ENCODE results near the gene TP63.
"Not testable (repeated sequence)": the region's sequence is repeated elsewhere in the genome, so short reads cannot be mapped to it uniquely, and the experiment has no call there.

TP63 gene

GRCh38 chr3:189748046-189748445, 116.9 kb downstream of the TP63 start:
- Histone ChIP-seq H3K27ac (ENCODE audit: low read depth, low read length, poor library complexity, severe bottlenecking) (no peak overlapping the region), H3K27me3 (ENCODE audit: insufficient read depth, low read length) (no peaks in the 10 kb centered on the region), H3K4me3 (ENCODE audit: low read depth, low read length, poor library complexity, severe bottlenecking) (no peak overlapping the region), H4K20me1 (ENCODE audit: insufficient read depth, low read length) (no peaks in the 10 kb centered on the region), H3K9ac (ENCODE audit: low read length) (no peak overlapping the region), H3K9me3 (ENCODE audit: low read length) (no peaks in the 10 kb centered on the region), H2AFZ (ENCODE audit: low read length) (no peak overlapping the region), H3K36me3 (ENCODE audit: insufficient read depth, low read length) (peaks cover 9% of the 10 kb centered on the region; the same call in 1 of the 2 replicates), H3K4me1 (ENCODE audit: insufficient read depth, low read length, severe bottlenecking) (no peaks in the 10 kb centered on the region), H3F3A (ENCODE audit: insufficient read depth, low read length) (no peaks in the 10 kb centered on the region), H3K9me2 (ENCODE audit: low read depth, low read length) (no peaks in the 10 kb centered on the region), H3K79me2 (ENCODE audit: insufficient read depth, low read length) (no peaks in the 10 kb centered on the region), H3K4me2 (ENCODE audit: low read length) (no peak overlapping the region)
- no peak for TF ChIP-seq CTCF (IDR thresholded peaks at IDR 0.05; ENCODE audit: low read length)
- TF ChIP-seq EZH2 (IDR thresholded peaks at IDR 0.05; ENCODE audit: borderline replicate concordance, low read length) = no peak

DNA sequence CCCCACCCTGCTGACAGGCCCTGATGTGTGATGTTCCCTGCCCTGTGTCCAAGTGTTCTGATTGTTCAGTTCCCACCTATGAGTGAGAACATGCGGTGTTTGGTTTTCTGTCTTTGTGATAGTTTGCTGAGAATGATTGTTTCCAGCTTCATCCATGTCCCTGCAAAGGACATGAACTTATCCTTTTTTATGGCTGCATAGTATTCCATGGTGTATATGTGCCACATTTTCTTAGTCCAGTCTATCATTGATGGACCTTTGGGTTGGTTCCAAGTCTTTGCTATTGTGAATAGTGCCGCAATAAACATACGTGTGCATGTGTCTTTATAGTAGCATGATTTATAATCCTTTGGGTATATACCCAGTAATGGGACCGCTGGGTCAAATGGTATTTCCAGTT, 119.8 kb downstream of the TP63 start:
- not testable (repeated sequence) for H2AFZ ChIP-seq (ENCODE audit: low read length); H3K4me3 ChIP-seq (ENCODE audit: low read depth, low read length, poor library complexity, severe bottlenecking); H4K20me1 ChIP-seq (ENCODE audit: insufficient read depth, low read length); H3K79me2 ChIP-seq (ENCODE audit: insufficient read depth, low read length); H3F3A ChIP-seq (ENCODE audit: insufficient read depth, low read length); H3K27me3 ChIP-seq (ENCODE audit: insufficient read depth, low read length); H3K9me2 ChIP-seq (ENCODE audit: low read depth, low read length); H3K4me1 ChIP-seq (ENCODE audit: insufficient read depth, low read length, severe bottlenecking); H3K27ac ChIP-seq (ENCODE audit: low read depth, low read length, poor library complexity, severe bottlenecking); H3K9ac ChIP-seq (ENCODE audit: low read length); H3K9me3 ChIP-seq (ENCODE audit: low read length); H3K4me2 ChIP-seq (ENCODE audit: low read length); H3K36me3 ChIP-seq (ENCODE audit: insufficient read depth, low read length)

DNA sequence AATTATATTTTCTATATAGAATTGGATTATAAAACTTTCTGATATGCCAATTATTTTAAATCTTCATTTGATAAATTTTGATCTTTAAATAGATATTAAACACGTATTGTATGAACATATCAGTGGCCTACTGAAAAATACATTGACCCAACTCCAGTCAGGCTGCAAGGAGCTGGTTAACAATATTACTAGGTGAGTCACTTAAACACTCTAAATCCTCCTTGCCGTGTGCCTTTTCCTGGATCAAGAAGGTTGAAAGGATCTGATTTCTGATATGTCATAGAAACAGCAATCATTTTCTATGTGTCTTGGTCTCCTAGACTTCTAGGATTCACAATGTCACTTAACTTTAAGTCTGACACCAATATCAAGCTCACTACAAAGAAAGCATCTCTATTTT, 123.2 kb downstream of the TP63 start:
- no peak overlapping the region for H3K4me3 ChIP-seq (ENCODE audit: low read depth, low read length, poor library complexity, severe bottlenecking)
- no peaks in the 10 kb centered on the region for H3K4me1 ChIP-seq (ENCODE audit: insufficient read depth, low read length, severe bottlenecking)
- no peak overlapping the region for H3K27ac ChIP-seq (ENCODE audit: low read depth, low read length, poor library complexity, severe bottlenecking)
- no peak overlapping the region for H2AFZ ChIP-seq (ENCODE audit: low read length)
- H3F3A ChIP-seq (ENCODE audit: insufficient read depth, low read length) = no peaks in the 10 kb centered on the region
- no peaks in the 10 kb centered on the region for H3K9me2 ChIP-seq (ENCODE audit: low read depth, low read length)
- H3K9ac ChIP-seq (ENCODE audit: low read length) = no peak overlapping the region
- H3K4me2 ChIP-seq (ENCODE audit: low read length) = no peak overlapping the region
- no peak for TF ChIP-seq CTCF (IDR thresholded peaks at IDR 0.05; ENCODE audit: low read length)
- H3K36me3 ChIP-seq (ENCODE audit: insufficient read depth, low read length) = no peaks in the 10 kb centered on the region
- H3K79me2 ChIP-seq (ENCODE audit: insufficient read depth, low read length) = no peaks in the 10 kb centered on the region
- H3K27me3 ChIP-seq (ENCODE audit: insufficient read depth, low read length) = no peaks in the 10 kb centered on the region
- H4K20me1 ChIP-seq (ENCODE audit: insufficient read depth, low read length) = no peaks in the 10 kb centered on the region
- no peaks in the 10 kb centered on the region for H3K9me3 ChIP-seq (ENCODE audit: low read length)

DNA sequence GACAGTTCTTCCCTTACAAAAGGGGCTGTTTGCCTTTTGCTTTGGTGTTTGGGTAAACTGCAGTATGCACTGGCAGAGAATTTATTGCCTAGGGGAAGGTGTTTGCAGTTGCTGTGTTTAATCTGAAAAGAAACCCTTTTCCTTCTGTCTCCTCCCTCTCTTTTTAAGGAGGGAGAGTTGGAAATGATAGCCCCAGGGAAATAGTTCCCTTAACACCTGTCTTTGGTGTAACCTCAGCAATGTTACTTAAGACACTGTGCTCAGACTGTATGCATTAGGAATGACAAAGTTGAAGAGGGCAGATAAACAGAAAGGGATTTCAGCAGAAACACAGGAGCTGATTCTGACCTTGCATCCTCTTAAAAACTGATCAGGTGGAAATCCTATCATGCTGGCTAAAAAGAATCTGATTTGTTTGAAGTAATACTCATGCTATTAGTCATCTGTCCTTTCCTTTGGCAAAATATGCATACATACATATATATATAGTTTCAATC, 125.4 kb downstream of the TP63 start:
- H4K20me1 ChIP-seq (ENCODE audit: insufficient read depth, low read length) = no peaks in the 10 kb centered on the region
- no peak overlapping the region for H3K4me3 ChIP-seq (ENCODE audit: low read depth, low read length, poor library complexity, severe bottlenecking)
- H3K36me3 ChIP-seq (ENCODE audit: insufficient read depth, low read length) = no peaks in the 10 kb centered on the region
- no peak overlapping the region for H2AFZ ChIP-seq (ENCODE audit: low read length)
- TF ChIP-seq CTCF (IDR thresholded peaks at IDR 0.05; ENCODE audit: low read length) (no peak), EZH2 (IDR thresholded peaks at IDR 0.05; ENCODE audit: borderline replicate concordance, low read length) (no peak)
- H3K4me2 ChIP-seq (ENCODE audit: low read length) = no peak overlapping the region
- no peak overlapping the region for H3K9ac ChIP-seq (ENCODE audit: low read length)
- no peak overlapping the region for H3K27ac ChIP-seq (ENCODE audit: low read depth, low read length, poor library complexity, severe bottlenecking)
- no peaks in the 10 kb centered on the region for H3K79me2 ChIP-seq (ENCODE audit: insufficient read depth, low read length)
- H3F3A ChIP-seq (ENCODE audit: insufficient read depth, low read length) = no peaks in the 10 kb centered on the region
- no peaks in the 10 kb centered on the region for H3K27me3 ChIP-seq (ENCODE audit: insufficient read depth, low read length)
- H3K9me3 ChIP-seq (ENCODE audit: low read length) = no peaks in the 10 kb centered on the region
- H3K4me1 ChIP-seq (ENCODE audit: insufficient read depth, low read length, severe bottlenecking) = no peaks in the 10 kb centered on the region
- no peaks in the 10 kb centered on the region for H3K9me2 ChIP-seq (ENCODE audit: low read depth, low read length)
